Lung (tissue), 12 donors: ENCODE results near the gene THAP4. TPM values are rescaled to one million over a fixed set of nuclear protein-coding genes. Genes with fewer than 3 reads are reported as not detected.

ENCODE experiments used
- ATAC-seq: fragments of 200-7000 bp; cut with Tn5 transposase; one replicate; pipeline ENCODE4 v1.9.1; 2020; ENCODE audit warnings: moderate number of reproducible peaks; ENCODE audit not compliant: insufficient read depth, low FRiP score
- DNase-seq, 3 donors: peaks; one replicate each; pipeline ENCODE4 v3.0.0-alpha.2; 2013 to 2017
- H3K27ac ChIP-seq, 2 donors: one replicate each; pipeline ENCODE4 v1.5.1; 2013; ENCODE audit warnings: mild to moderate bottlenecking in 2 of 2, moderate library complexity in 2 of 2, control low read depth in 1 of 2, inconsistent platforms in 1 of 2, low read depth in 1 of 2, low read length in 1 of 2
- H3K27me3 ChIP-seq, 3 donors: one replicate each; pipeline ENCODE4 v1.5.1; 2013; ENCODE audit warnings: low read length in 2 of 3; ENCODE audit not compliant: control insufficient read depth in 3 of 3, insufficient read depth in 3 of 3
- H3K36me3 ChIP-seq, 4 donors: one replicate each; pipeline ENCODE4 v1.5.1; 2013; ENCODE audit warnings: low read length in 4 of 4, mild to moderate bottlenecking in 1 of 4, moderate library complexity in 1 of 4; ENCODE audit not compliant: control insufficient read depth in 4 of 4, insufficient read depth in 4 of 4
- H3K4me1 ChIP-seq, 5 donors: one replicate each; pipeline ENCODE4 v1.5.1; 2013; ENCODE audit warnings: low read length in 5 of 5, mild to moderate bottlenecking in 2 of 5, moderate library complexity in 1 of 5; ENCODE audit not compliant: control insufficient read depth in 5 of 5, insufficient read depth in 5 of 5
- H3K4me3 ChIP-seq: one replicate; pipeline ENCODE4 v1.5.1; 2013; ENCODE audit warnings: mild to moderate bottlenecking, control low read depth, moderate library complexity
- H3K9ac ChIP-seq, 2 donors: one replicate each; pipeline ENCODE4 v1.5.1; 2013; ENCODE audit warnings: low read length in 2 of 2, control low read depth in 1 of 2; ENCODE audit not compliant: insufficient read depth in 1 of 2
- H3K9me3 ChIP-seq, 4 donors: one replicate each; pipeline ENCODE4 v1.5.1; 2013; ENCODE audit warnings: low read length in 3 of 4, mild to moderate bottlenecking in 1 of 4, moderate library complexity in 1 of 4; ENCODE audit not compliant: control insufficient read depth in 4 of 4, insufficient read depth in 3 of 4
- CTCF ChIP-seq: IDR thresholded peaks from 2 replicates; pipeline ENCODE4 v1.5.1; 2012; ENCODE audit warnings: mild to moderate bottlenecking; ENCODE audit errors: control extremely low read depth, extremely low read depth
- WGBS, 2 donors: extraction: QIAGEN DNeasy Blood & Tissue Kit; methylation state at CpG; one replicate each; pipeline ENCODE4 v1.1.7; 2013; 5-methylcytosine and 5-hydroxymethylcytosine counted together
- polyA plus RNA-seq, 2 donors: library from polyadenylated mRNA; stranded (reverse); fragments of 200-250 nt; gene quantifications; one replicate each; pipeline ENCODE4 v1.2.1, GENCODE V29; 2013
- total RNA-seq, 2 donors: library from RNA; depleted of rRNA in 1 of 2; stranded (reverse); fragments of >200 nt in 1 of 2; gene quantifications; one replicate each; pipeline ENCODE4 v1.2.1, GENCODE V29; 2014 to 2021
- donor health status: control.
- donor health status: control.
- donor health status: Bipolar disorder and iron deficiency.
- donor health status: healthy.
- donor health status: DM: yes; HTN: yes; CAD: no.

The THAP4 gene
- total and polyA plus RNA-seq, 4 donors, result 40.0 to 53.7 (median 45.0) TPM

- peaks cover 11 to 56% (median 36%) of the 10 kb centered on the region in 4 donors for H3K36me3 ChIP-seq
- WGBS, 2 donors, result 86 to 92% methylated on average over 14 to 15 of the region's 15 CpGs
- no peak overlapping the region for H3K4me3 ChIP-seq
- no peaks in the 10 kb centered on the region for H3K9me3 ChIP-seq
- ATAC-seq, result no peak
- H3K9ac ChIP-seq, result no peak overlapping the region
- no peaks in the 10 kb centered on the region for H3K4me1 ChIP-seq
- H3K27me3 ChIP-seq, result no peaks in the 10 kb centered on the region
- no peak for TF ChIP-seq CTCF
- DNase-seq, result no peak
- H3K27ac ChIP-seq, result no peak overlapping the region
These were observed 20.9 kb upstream of the THAP4 start for GRCh38 chr2:241657786-241658254.

DNA sequence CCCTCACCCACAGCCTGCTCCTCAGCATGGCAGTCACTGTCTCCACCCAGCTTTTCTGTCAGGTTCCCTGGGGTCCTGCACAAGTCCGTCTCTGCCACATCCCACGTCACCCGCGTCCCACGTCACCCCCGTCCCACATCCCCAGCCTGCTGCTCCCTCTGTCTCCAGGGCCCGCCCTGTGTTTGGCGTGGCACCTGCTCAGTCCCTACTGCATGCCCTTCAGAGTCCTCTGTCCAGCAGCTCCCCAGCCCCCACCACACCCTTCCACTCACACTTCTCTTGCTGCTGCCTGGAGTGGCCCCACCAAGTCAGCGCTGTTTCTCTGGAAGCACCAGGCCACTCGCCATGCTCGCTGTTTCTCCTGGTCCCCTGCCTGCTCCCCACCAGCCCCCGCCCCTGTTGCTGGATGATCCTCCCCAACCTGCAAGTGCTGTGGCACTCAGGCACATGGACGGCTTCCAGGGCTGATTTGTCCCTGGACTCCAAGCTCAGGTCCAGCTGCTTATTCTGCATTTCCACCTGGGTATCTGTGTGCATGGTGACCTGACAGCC lies 19.3 kb upstream of the THAP4 start:
- Histone ChIP-seq H3K9ac (no peak overlapping the region), H3K9me3 (no peaks in the 10 kb centered on the region), H3K36me3 (peaks cover 12 to 66% (median 36%) of the 10 kb centered on the region in 4 donors), H3K4me3 (no peak overlapping the region), H3K27me3 (no peaks in the 10 kb centered on the region), H3K4me1 (no peaks in the 10 kb centered on the region), H3K27ac (no peak overlapping the region)
- ATAC-seq (no peak), DNase-seq (no peak)
- TF ChIP-seq CTCF, result no peak
- 94 to 96% methylated on average over 13 of the region's 13 CpGs for WGBS, 2 donors

- no peaks in the 10 kb centered on the region for H3K27me3 ChIP-seq
- H3K27ac ChIP-seq, result no peak overlapping the region
- H3K36me3 ChIP-seq, result peaks cover 14 to 60% (median 35%) of the 10 kb centered on the region in 4 donors
- DNase-seq (no peak), ATAC-seq (no peak)
- no peak for TF ChIP-seq CTCF
- no peak overlapping the region for H3K9ac ChIP-seq
- no peaks in the 10 kb centered on the region for H3K9me3 ChIP-seq
- H3K4me3 ChIP-seq, result no peak overlapping the region
- WGBS, 2 donors, result 95% methylated on average over 17 of the region's 17 CpGs
- no peaks in the 10 kb centered on the region for H3K4me1 ChIP-seq
These were observed 18.7 kb upstream of the THAP4 start for GRCh38 chr2:241655516-241656189.
